GM12891 (cell line): ENCODE measurements around the gene RBM19.

Source experiments
- PAX5 ChIP-seq: IDR thresholded peaks from 2 replicates; pipeline ENCODE4 v1.6.1; 2011; ENCODE audit warnings: low read length, moderate library complexity, mild to moderate bottlenecking; ENCODE audit not compliant: insufficient read depth, severe bottlenecking
- POLR2A ChIP-seq: IDR thresholded peaks from 2 replicates; pipeline ENCODE4 v1.6.1; 2011; ENCODE audit warnings: low read depth, low read length, control low read depth
- POLR2AphosphoS5 ChIP-seq: IDR thresholded peaks from 2 replicates; pipeline ENCODE4 v1.6.1; 2011; ENCODE audit warnings: low read depth, low read length, control low read depth
- TAF1 ChIP-seq: IDR thresholded peaks from 2 replicates; pipeline ENCODE4 v1.6.1; 2011; ENCODE audit warnings: low read depth, low read length, control low read depth

GRCh38 chr12:113892556-113892955 lies 73.6 kb downstream of the RBM19 start:
- TF ChIP-seq POLR2A (no peak), POLR2AphosphoS5 (no peak), PAX5 (no peak), TAF1 (no peak)
